Metanephros (tissue), 1 donor: ENCODE data around the gene PLA2G2A. TPM values are rescaled to one million over a fixed set of nuclear protein-coding genes. Genes with fewer than 3 reads are reported as not detected.

Experiments used
- total RNA-seq: library from RNA; depleted of rRNA; stranded (reverse); fragments of >200 nt; gene quantifications from one replicate; pipeline ENCODE4 v1.2.3, GENCODE V29; 2014

PLA2G2A gene, protein sequence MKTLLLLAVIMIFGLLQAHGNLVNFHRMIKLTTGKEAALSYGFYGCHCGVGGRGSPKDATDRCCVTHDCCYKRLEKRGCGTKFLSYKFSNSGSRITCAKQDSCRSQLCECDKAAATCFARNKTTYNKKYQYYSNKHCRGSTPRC
- not detected for total RNA-seq

DNA sequence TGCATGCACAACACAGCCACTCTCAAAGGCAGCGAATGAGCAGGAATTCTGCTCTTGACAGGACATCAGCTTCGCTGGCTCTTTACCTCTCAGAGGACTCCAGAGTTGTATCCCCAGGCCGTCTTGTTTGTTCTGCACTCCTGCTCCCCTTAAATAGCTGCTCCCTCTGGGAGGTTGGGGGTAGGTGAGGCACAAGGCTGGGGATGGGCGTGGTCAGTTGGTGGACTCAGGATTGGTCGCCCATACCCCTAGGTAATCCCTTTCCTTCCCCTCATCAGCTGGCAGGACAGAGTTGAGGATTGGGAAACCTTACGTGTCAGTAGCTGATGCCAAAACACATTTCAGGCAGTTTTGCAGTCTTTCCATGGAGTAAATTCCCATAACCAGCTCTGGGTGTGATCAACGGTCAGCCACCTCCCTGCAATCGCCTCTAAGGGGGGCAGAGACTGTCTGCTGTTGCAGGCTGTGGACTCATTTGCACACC lies at the start of gene PLA2G2A:
TSS of gene PLA2G2A (minus strand) at position 125 of the 484 bp plus-strand sequence. CDS start 845 bp downstream, outside the sequence.

Other genes with a start within 250 kb of the PLA2G2A start
- 23.2 TPM for gene TMCO4, start 179.7 kb downstream of the PLA2G2A start, total RNA-seq
- gene RNF186, start 164.3 kb downstream of the PLA2G2A start, total RNA-seq: 0.18 TPM
- 9.5 TPM for gene OTUD3, start 97.2 kb downstream of the PLA2G2A start, total RNA-seq
- not detected for gene PLA2G2E, start 56.0 kb downstream of the PLA2G2A start, total RNA-seq
- not detected for gene PLA2G5, start 90.6 kb upstream of the PLA2G2A start, total RNA-seq
- gene PLA2G2D, start 139.9 kb upstream of the PLA2G2A start, total RNA-seq: not detected
- gene PLA2G2F, start 159.7 kb upstream of the PLA2G2A start, total RNA-seq: 0.18 TPM
- gene UBXN10, start 206.5 kb upstream of the PLA2G2A start, total RNA-seq: 5.3 TPM
- gene PLA2G2C, start 206.9 kb upstream of the PLA2G2A start, total RNA-seq: not detected